ENCODE measurements around the gene SAP30BP.
A peak's percentile ranks its signal among the peaks of the same experiment; 100 is the strongest.

The SAP30BP gene

GRCh38 chr17:75689441-75689873, 22.3 kb downstream of the SAP30BP start:
- DNase-seq (ENCODE audit: low read depth): no peak

- no peak for DNase-seq (ENCODE audit: low read depth)
Observed at GRCh38 chr17:75691371-75691791, 24.2 kb downstream of the SAP30BP start.

GRCh38 chr17:75691801-75692626, 24.9 kb downstream of the SAP30BP start:
- no peak for DNase-seq (ENCODE audit: low read depth)

GRCh38 chr17:75692976-75693375, 25.8 kb downstream of the SAP30BP start:
- DNase-seq (ENCODE audit: low read depth): no peak

- DNase-seq (ENCODE audit: low read depth): no peak
Observed at GRCh38 chr17:75693500-75694481, 26.7 kb downstream of the SAP30BP start.

GRCh38 chr17:75694536-75694935, 27.4 kb downstream of the SAP30BP start:
- DNase-seq (ENCODE audit: low read depth): no peak

- no peak for DNase-seq (ENCODE audit: low read depth)
Observed at GRCh38 chr17:75695141-75695829, 28.1 kb downstream of the SAP30BP start.

GRCh38 chr17:75695830-75696271, 28.7 kb downstream of the SAP30BP start:
- no peak for DNase-seq (ENCODE audit: low read depth)

- no peak for DNase-seq (ENCODE audit: low read depth)
Observed at GRCh38 chr17:75697651-75698291, 30.6 kb downstream of the SAP30BP start.

GRCh38 chr17:75698659-75699058, 31.5 kb downstream of the SAP30BP start:
- DNase-seq (ENCODE audit: low read depth): no peak

- no peak for DNase-seq (ENCODE audit: low read depth)
Observed at GRCh38 chr17:75701288-75701687, 34.1 kb downstream of the SAP30BP start.

- DNase-seq (ENCODE audit: low read depth): no peak
Observed at GRCh38 chr17:75703191-75703590, 36.1 kb downstream of the SAP30BP start.

GRCh38 chr17:75703591-75703990, 36.5 kb downstream of the SAP30BP start:
- no peak for DNase-seq (ENCODE audit: low read depth)

GRCh38 chr17:75704963-75705875, 38.1 kb downstream of the SAP30BP start:
- no peak for DNase-seq (ENCODE audit: low read depth)

- DNase-seq (ENCODE audit: low read depth): no peak
Observed at GRCh38 chr17:75706042-75706728, 39.0 kb downstream of the SAP30BP start.

- DNase-seq (ENCODE audit: low read depth): no peak
Observed at GRCh38 chr17:75707079-75707571, 40.0 kb downstream of the SAP30BP start.

GRCh38 chr17:75712446-75712845, 45.3 kb downstream of the SAP30BP start:
- no peak for DNase-seq (ENCODE audit: low read depth)

GRCh38 chr17:75719732-75720131, 52.6 kb downstream of the SAP30BP start:
- no peak for DNase-seq (ENCODE audit: low read depth)

GRCh38 chr17:75720656-75721462, 53.7 kb downstream of the SAP30BP start, which contains the start of gene ITGB4:
ITGB4 (plus strand) TSS chr17:75721459; CDS start chr17:75724704, 3,245 bp downstream.
- peak; percentile 27 for DNase-seq (ENCODE audit: low read depth)

Measured in stimulated activated CD8-positive, alpha-beta memory T cell treated with anti-CD3 and anti-CD28 coated beads, Interleukin-15, amount 100 ng/mL, for 1 hour (primary cell).